Muscle layer of duodenum (tissue), 2 donors: ENCODE data around the gene FAM20A.

ENCODE experiments used
- H3K27ac ChIP-seq: one replicate; pipeline ENCODE4 v1.7.0; 2013; ENCODE audit warnings: mild to moderate bottlenecking, low read length
- H3K27me3 ChIP-seq: one replicate; pipeline ENCODE4 v1.7.0; 2013; ENCODE audit warnings: low read depth, mild to moderate bottlenecking, control low read depth, low read length
- H3K36me3 ChIP-seq, 2 donors: one replicate each; pipeline ENCODE4 v1.7.0; 2013; ENCODE audit warnings: low read length in 2 of 2, control low read depth in 1 of 2, mild to moderate bottlenecking in 1 of 2; ENCODE audit not compliant: insufficient read depth in 2 of 2, control insufficient read depth in 1 of 2
- H3K4me1 ChIP-seq, 2 donors: one replicate each; pipeline ENCODE4 v1.7.0; 2013; ENCODE audit warnings: low read length in 2 of 2, mild to moderate bottlenecking in 2 of 2, control low read depth in 1 of 2, moderate library complexity in 1 of 2; ENCODE audit not compliant: insufficient read depth in 2 of 2, control insufficient read depth in 1 of 2
- H3K4me3 ChIP-seq, 2 donors: one replicate each; pipeline ENCODE4 v1.7.0; 2013; ENCODE audit warnings: low read length in 2 of 2, low read depth in 1 of 2, mild to moderate bottlenecking in 1 of 2
- H3K9me3 ChIP-seq, 2 donors: one replicate each; pipeline ENCODE4 v1.7.0; 2013; ENCODE audit warnings: low read length in 2 of 2, control low read depth in 1 of 2, mild to moderate bottlenecking in 1 of 2; ENCODE audit not compliant: control insufficient read depth in 1 of 2
- donor health status: healthy.

The FAM20A gene

DNA sequence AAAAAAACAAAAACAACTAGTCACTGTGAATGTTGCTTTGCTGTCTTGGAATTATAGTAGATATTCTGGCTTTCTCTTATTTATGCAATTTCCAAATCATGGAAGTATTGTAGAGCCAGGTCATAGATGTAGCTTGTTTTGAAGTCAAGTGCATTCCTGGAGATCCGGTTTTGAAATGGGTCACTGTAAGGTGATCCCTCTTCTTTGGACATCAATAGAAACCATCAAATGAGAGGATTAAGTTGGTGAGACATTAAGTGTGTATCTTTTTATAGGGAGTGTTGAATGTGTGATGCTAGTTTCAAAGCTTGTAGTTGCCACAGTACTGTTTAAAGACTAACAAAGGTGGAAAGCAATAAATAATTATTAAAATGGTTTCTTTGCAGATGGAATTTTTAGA is 84.4 kb downstream of the FAM20A start:
- H3K4me3 ChIP-seq = no peak overlapping the region
- H3K36me3 ChIP-seq = peaks cover 10 to 48% of the 10 kb centered on the region in 2 donors
- peaks cover 0 to 27% of the 10 kb centered on the region in 2 donors for H3K4me1 ChIP-seq
- H3K27me3 ChIP-seq = no peaks in the 10 kb centered on the region
- H3K9me3 ChIP-seq = no peaks in the 10 kb centered on the region
- H3K27ac ChIP-seq = no peak overlapping the region

DNA sequence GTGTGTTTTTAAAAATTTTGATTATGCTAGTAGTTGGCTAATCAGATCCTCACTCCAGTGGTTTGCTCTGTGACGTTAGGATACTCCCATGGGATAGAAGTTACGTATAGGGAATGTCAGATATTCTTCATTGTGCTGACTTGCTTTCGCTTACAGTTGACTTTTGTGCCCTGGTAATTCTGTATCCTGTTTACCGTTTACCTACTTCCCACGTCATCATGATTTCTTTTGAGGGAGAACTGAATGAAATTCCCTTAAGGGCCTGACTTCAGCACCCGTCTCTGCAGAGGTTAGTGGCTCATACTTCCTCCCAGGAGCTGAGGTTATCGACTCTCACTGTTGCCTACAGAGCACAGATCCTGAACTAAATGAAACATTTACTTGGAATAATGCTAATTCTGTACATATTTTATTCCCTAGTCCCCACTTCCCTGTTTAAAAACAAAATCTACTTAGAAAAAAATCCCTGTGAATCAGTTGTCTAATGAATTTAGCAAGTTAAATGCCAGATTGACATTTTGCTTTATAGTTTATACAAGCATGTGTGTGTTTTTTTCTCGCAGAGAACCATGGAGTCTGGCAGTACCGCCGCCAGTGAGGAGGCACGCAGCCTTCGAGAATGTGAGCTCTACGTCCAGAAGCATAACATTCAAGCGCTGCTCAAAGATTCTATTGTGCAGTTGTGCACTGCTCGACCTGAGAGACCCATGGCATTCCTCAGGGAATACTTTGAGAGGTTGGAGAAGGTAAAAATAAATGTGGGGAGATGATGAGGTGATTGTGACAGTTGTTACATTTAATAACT is 86.1 kb downstream of the FAM20A start:
- Histone ChIP-seq H3K27me3 (no peaks in the 10 kb centered on the region), H3K36me3 (peaks cover 10 to 48% of the 10 kb centered on the region in 2 donors), H3K4me3 (peak overlapping the region; percentile 78 to 96), H3K4me1 (peaks cover 0 to 26% of the 10 kb centered on the region in 2 donors), H3K9me3 (no peaks in the 10 kb centered on the region), H3K27ac (peak overlapping the region; percentile 62)

DNA sequence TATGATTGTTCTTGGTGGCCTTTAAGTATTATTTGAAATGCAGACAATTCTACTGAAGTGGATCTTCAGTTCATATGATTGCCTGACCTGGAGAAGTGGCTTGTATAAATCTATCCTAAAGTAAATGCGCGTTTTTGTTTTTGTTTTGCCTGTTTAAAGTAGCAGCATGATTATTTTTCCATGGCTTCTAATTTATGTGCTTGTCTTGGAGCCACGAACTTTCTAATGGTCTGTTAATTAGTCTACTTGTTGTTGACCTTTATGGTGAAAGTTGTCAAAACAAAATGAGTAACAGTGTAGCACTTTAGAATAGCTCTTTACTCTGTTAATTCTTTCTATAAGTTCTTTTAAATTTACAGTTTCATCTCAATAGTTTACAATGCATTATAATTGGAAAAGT is 87.2 kb downstream of the FAM20A start:
- peak overlapping the region; percentile 99 for H3K27ac ChIP-seq
- no peaks in the 10 kb centered on the region for H3K27me3 ChIP-seq
- peaks cover 10 to 43% of the 10 kb centered on the region in 2 donors for H3K36me3 ChIP-seq
- peak overlapping the region; percentile 78 to 96 for H3K4me3 ChIP-seq
- no peaks in the 10 kb centered on the region for H3K9me3 ChIP-seq
- peaks cover 0 to 23% of the 10 kb centered on the region in 2 donors for H3K4me1 ChIP-seq

DNA sequence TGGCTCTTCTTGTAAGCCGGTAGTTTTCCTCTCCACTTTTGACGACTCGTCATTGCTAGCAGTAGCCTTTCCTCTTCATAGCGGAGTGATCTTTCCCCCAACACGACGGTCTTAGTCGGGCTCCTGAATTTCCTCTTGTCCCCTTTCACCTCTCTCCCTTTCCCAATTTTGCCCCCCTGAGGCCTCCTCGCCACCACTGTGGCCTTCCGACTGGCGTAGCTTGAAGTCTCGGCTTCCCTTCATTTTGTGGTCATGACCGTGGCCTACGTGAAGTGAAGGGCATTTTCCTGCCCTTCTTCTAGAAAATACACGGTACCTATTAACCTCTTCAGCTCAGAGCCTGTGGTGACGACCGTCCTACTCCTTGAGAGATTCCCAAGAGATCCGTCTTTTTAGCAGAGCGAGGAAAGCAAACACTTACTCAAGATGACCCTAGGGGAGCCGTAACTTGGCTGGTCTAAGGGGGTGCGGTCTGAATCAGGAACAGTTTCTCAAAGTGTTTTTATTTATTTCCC is 88.2 kb downstream of the FAM20A start:
- Histone ChIP-seq H3K4me1 (peaks cover 0 to 21% of the 10 kb centered on the region in 2 donors), H3K36me3 (peaks cover 10 to 35% of the 10 kb centered on the region in 2 donors), H3K27ac (peak overlapping the region; percentile 99), H3K27me3 (no peaks in the 10 kb centered on the region), H3K4me3 (peak overlapping the region; percentile 78 to 96), H3K9me3 (no peaks in the 10 kb centered on the region)

DNA sequence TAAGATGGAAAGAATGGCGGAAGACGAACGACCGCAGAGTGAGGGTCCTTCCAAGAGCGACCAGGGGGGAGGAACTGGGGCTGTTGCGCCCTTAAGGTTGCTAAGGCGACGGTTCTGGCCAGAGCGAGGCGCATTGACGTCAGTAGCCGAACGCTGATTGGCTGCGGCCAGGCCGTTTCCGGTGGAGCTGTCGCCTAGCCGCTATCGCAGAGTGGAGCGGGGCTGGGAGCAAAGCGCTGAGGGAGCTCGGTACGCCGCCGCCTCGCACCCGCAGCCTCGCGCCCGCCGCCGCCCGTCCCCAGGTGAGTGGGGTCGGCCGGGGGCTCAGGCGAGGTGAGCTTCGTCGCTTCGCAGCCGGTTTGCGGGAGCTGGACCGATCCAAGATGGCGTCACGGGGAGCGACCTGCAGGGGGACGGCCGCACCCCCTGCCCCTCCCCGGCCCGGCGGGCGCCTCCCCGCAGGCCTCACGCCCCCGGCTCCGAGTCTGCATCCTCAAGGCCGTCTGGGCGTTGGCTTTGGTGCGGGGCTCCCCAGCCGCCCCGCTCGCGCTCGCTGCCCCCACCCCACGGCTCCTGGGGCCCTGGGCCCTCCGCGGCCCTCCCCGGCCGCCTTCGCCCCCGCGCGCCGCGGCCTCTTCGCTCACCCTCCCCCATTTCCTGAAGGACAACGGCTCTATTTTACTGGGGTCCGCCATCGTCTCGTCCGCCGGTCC is 88.8 kb downstream of the FAM20A start, which contains the start of gene PRKAR1A:
TSS of gene PRKAR1A (plus strand) at position 184 of the 713 bp plus-strand sequence. CDS start 2,970 bp downstream, outside the sequence.
- Histone ChIP-seq H3K36me3 (peaks cover 10 to 29% of the 10 kb centered on the region in 2 donors), H3K27me3 (no peaks in the 10 kb centered on the region), H3K27ac (peak within 1 kb of the TSS; percentile 99), H3K9me3 (no peaks in the 10 kb centered on the region), H3K4me1 (peaks cover 0 to 17% of the 10 kb centered on the region in 2 donors), H3K4me3 (peak within 1 kb of the TSS; percentile 78 to 96)

DNA sequence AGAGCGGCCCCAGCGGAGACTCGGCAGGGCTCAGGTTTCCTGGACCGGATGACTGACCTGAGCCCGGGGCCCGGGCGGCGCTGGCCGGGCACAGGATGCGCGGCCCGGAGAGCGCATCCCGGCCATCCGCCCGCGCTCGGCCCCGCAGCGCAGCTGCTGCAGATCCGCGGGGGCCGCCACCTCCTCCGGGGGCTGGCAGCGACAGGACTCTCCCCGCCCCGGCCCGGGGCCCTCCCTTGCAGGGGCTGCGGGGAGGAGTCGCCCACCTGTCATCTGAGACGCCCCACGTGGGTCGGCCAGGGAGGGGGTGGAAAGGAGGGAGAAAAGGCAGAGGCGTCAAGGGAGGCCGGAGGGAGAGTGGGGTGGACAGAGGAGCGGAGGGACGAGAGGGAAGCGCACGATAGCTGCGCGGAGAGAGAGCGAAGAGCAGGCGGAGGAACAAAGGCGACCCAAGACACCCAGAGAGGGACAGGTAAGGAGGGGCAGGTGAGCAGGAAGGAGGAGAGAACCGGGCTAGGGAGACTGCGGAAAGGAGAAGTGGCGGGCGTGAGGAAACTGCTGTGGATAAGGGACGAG is 89.4 kb downstream of the FAM20A start:
- Histone ChIP-seq H3K4me1 (peaks cover 0 to 17% of the 10 kb centered on the region in 2 donors), H3K4me3 (peak overlapping the region; percentile 78 to 96), H3K27ac (peak overlapping the region; percentile 99), H3K27me3 (no peaks in the 10 kb centered on the region), H3K9me3 (no peaks in the 10 kb centered on the region), H3K36me3 (peaks cover 9 to 25% of the 10 kb centered on the region in 2 donors)

DNA sequence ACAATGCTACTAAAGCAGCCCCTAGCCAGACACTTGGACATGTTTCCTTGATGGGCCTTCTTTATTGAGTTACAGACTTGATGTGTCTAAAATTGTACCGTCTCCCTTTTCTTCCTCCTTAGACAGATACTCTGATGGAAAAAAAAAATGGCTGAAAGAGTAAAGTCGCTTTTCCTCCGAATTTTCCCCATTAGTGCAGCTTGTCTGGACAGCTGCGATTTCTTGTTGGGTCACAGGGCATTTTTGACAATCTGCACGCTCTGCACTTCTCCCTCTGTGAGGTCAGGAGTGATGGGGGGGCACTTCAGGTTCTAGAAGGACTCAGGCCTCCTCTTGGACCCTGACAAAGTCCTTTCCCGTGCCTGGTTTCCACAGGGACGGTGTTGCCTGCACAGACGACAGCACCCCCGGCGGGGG is 89.9 kb downstream of the FAM20A start:
- Histone ChIP-seq H3K36me3 (peaks cover 6 to 25% of the 10 kb centered on the region in 2 donors), H3K27ac (peak overlapping the region; percentile 57), H3K4me1 (peaks cover 0 to 17% of the 10 kb centered on the region in 2 donors), H3K4me3 (peak overlapping the region; percentile 78 to 96), H3K27me3 (no peaks in the 10 kb centered on the region), H3K9me3 (no peaks in the 10 kb centered on the region)

DNA sequence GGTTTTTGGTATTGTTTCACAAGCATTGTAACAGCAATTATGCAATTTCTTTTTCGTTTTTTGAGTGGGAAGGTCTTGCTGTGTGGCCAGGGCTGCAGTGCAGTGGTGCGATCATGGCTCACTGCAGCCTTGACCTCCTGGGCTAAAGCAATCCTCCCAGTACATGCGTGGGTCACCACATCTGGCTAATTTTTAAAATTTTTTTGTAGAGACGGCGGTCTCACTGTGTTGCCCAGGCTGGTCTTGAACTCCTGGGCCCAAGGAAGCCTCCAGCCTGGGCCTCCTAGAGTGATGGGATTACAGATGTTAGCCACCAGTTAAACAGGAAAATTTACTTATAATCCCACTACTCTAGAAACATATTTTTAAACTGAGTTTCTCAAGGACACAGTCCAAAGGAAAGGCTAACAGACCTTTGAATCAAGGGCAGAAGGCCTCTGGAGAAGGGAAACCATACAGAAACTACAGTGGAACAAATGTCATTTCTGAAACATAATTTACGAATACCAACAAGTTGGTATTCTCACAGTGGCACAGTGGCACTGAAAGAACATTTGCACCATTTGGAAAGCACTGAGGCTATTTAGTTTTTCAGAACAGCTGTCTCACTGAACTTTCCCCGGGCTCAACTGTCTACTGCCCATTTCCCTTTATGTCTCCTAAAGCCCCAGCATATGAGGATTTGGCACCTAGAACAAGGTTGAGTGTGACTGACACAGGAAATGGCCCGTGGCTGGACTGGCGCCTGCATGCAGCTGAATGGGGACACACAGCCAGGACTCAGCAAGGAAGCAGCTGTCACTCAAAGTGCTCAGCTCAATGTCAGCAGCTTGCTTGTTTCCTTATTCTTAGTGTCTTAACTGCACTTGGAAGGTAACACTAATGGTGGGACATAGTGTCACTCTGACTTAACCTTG is 91.8 kb downstream of the FAM20A start:
- H3K27me3 ChIP-seq = no peaks in the 10 kb centered on the region
- H3K27ac ChIP-seq = no peak overlapping the region
- peaks cover 0 to 6% of the 10 kb centered on the region in 2 donors for H3K4me1 ChIP-seq
- H3K4me3 ChIP-seq = no peak overlapping the region
- peaks cover 0 to 10% of the 10 kb centered on the region in 2 donors for H3K36me3 ChIP-seq
- H3K9me3 ChIP-seq = no peaks in the 10 kb centered on the region

DNA sequence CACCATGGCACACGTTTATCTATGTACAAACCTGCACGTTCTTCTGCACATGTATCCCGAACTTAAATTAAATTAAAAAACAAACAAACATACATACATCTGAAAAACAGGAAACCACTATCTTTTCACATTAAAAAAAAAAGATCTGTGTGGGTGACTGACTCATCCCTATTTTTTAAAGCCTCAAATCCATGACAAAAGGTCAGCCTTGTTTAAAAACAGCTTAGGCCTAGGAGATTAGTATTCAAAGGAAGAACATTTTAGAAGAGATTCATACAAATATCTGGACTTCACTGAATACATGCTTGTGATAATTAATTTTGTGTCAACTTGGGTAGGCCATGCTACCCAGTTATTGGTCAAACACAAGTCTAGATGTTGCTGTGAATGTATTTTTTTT is 93.6 kb downstream of the FAM20A start:
- no peak overlapping the region for H3K27ac ChIP-seq
- peaks cover 0 to 3% of the 10 kb centered on the region in 2 donors for H3K36me3 ChIP-seq
- H3K27me3 ChIP-seq = peaks cover 5% of the 10 kb centered on the region
- no peaks in the 10 kb centered on the region for H3K9me3 ChIP-seq
- H3K4me3 ChIP-seq = no peak overlapping the region
- no peaks in the 10 kb centered on the region for H3K4me1 ChIP-seq

DNA sequence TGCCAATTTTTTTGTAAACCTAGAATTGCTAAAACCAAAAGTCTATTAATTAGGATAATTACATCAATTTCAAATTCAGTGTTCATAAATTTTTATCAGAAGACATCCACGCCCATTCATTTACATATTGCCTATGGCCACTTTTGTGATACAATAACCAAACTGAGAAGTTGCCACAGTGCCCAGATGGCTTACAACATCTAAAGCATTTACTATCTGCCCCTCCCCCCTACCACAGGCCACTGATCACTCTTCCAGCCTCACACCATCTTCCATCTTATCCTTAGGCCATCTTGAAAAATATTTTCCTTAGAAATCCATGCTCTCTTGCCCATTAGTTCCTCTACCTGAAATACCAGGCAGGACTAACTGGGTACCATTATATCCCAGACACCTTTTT is 95.2 kb downstream of the FAM20A start:
- H3K27me3 ChIP-seq = peaks cover 5% of the 10 kb centered on the region
- no peaks in the 10 kb centered on the region for H3K9me3 ChIP-seq
- H3K4me1 ChIP-seq = no peaks in the 10 kb centered on the region
- no peaks in the 10 kb centered on the region for H3K36me3 ChIP-seq
- no peak overlapping the region for H3K4me3 ChIP-seq
- no peak overlapping the region for H3K27ac ChIP-seq
